Measurements from ENCODE around the gene BRD9.
A peak's percentile ranks its signal among the peaks of the same experiment; 100 is the strongest.
"Not testable (repeated sequence)": the region's sequence is repeated elsewhere in the genome, so short reads cannot be mapped to it uniquely, and the experiment has no call there.

The BRD9 gene

GRCh38 chr5:922436-923280, 30.1 kb upstream of the BRD9 start:
- DNase-seq (ENCODE audit: low read depth in 2 of 2) = no peak

DNA sequence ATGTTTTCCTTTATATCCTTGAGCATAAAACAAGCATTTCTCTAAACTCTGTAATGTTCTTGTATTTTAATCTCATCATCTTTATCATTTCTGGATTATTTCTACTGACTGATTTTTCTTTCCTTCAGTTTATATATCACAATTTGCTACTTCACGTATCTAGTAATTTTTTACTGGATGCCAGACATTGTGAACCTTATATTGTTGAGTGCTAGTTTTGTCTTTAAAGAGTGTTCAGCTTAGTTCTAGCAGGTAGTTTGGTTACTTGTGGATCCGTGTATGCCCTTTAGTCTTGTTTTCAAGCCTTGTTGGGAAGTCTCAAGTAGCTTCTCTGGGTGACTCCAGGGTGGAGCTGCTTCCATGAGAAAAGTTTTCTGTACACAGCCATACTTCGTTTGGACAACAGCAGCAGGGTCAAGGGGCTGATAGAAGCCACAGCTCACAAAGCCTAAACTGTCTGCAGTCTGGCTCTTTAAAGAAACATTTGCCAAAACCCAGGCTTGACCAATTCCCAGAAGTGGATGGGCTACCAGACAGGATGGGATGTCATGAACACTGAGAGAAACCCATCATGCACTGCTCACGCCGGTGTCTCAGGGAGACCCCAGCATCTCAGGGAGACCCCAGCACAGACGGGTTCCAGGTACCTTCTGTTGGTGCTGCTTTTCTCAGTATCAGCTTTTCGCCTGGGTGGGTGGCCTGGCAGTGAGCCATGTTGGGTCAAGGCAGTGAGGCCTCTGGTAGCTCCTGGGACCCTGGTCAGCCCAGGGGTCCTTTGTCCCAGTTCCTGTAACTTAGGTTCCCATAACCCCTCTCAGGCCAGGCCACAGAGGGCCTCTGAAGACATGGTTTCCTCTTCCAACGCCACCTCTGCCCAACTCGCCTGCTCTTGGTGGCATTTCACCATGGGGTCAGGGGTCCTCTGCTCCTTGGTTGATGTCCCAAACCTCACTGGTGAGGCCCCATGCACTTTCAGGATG, 29.1 kb upstream of the BRD9 start:
- DNase-seq (ENCODE audit: low read depth in 2 of 2) = no peak

DNA sequence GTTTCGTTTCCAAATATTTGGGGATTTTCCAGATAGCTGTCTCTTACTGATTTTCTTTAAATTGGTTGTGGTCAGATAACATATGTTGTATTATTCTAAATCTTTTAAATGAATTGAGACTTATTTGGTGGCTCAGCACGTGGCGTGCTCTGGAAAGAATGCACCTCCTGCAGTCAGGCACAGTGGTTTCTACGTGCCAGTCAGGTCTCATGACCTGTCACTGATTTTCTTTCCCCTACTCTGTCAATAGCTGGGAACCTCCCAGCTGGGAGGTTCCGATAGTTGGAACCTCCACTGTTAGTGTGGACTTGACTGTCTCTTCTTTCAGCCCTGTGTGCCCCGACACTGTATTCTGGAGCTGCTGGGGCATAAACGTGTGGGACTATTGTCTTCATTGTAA, 27.7 kb upstream of the BRD9 start:
- DNase-seq (ENCODE audit: low read depth in 2 of 2) = no peak

DNA sequence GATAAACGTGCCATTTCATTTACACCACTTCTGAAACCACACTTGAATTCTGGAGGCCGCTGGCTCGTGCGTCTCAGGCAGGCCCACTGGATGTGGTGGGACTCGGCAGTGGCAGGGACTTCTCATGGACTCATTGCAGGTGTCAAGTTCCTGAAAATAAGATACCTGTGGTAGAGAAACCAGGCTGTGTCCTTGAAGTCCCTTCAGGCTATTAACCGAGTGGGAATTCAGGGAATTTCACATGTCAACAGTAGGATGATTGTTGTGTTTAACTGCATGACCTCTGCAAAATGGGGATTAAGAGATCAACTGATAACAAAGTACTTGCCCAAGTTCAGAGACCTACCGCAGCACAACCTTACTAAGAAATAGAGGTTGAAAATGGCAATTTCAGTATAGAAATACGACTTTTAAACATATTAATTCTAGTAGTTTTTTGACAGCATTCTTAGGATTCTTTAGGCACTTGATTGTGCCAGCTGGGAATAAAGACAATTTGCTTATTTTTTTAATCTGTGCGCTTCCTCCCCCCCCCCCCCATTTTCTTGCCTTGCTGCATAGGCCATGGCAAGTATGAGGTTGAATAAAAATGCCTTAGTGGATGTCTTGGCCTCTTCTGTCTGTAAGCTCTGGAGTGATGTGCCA, 26.9 kb upstream of the BRD9 start:
- DNase-seq (ENCODE audit: low read depth in 2 of 2) = no peak

DNA sequence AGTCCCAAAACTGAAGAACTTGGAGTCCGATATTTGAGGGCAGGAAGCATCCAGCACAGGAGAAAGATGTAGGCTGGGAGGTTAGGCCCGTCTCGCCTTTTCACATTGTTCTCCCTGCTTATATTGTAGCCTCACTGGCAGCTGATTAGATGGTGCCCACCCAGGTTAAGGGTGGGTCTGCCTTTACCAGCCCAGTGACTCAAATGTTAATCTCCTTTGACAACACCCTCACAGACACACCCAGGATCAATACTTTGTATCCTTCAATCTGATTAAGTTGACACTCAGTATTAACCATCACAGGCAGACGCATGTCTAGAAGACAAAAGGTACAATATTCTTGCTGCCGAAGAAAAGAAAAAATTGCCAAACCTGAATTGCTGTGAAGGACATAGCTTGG, 26.1 kb upstream of the BRD9 start:
- DNase-seq (ENCODE audit: low read depth in 2 of 2) = not testable (repeated sequence)

GRCh38 chr5:916441-917293, 24.1 kb upstream of the BRD9 start:
- DNase-seq (ENCODE audit: low read depth in 2 of 2) = no peak

- no peak for DNase-seq (ENCODE audit: low read depth in 2 of 2)
Observed at GRCh38 chr5:915946-916345, 23.3 kb upstream of the BRD9 start.

- DNase-seq (ENCODE audit: low read depth in 2 of 2) = not testable (repeated sequence)
Observed at GRCh38 chr5:915346-915745, 22.7 kb upstream of the BRD9 start.

GRCh38 chr5:914612-915011, 22.0 kb upstream of the BRD9 start:
- DNase-seq (ENCODE audit: low read depth in 2 of 2) = no peak

- no peak for DNase-seq (ENCODE audit: low read depth in 2 of 2)
Observed at GRCh38 chr5:914174-914573, 21.6 kb upstream of the BRD9 start.

- DNase-seq (ENCODE audit: low read depth in 2 of 2) = peak; percentile 41 to 60
Observed at GRCh38 chr5:912280-913091, 19.9 kb upstream of the BRD9 start.

DNA sequence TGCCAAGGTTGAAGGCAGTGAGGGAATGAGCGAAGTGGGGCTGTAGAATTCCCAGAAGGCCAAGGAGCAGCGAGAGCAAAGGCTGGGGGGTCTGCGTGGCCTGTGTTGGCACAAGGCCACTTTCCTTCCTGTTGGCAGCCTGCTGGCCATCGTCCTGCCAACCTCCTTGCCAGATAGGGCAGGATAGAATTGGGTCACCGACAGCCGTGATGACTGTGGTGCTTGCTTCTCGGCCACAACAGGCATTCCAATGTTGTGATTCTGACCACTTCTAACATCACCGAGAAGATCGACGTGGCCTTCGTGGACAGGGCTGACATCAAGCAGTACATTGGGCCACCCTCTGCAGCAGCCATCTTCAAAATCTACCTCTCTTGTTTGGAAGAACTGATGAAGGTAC, 19.0 kb upstream of the BRD9 start:
- DNase-seq (ENCODE audit: low read depth in 2 of 2) = no peak

- no peak for DNase-seq (ENCODE audit: low read depth in 2 of 2)
Observed at GRCh38 chr5:910769-911160, 18.2 kb upstream of the BRD9 start.

DNA sequence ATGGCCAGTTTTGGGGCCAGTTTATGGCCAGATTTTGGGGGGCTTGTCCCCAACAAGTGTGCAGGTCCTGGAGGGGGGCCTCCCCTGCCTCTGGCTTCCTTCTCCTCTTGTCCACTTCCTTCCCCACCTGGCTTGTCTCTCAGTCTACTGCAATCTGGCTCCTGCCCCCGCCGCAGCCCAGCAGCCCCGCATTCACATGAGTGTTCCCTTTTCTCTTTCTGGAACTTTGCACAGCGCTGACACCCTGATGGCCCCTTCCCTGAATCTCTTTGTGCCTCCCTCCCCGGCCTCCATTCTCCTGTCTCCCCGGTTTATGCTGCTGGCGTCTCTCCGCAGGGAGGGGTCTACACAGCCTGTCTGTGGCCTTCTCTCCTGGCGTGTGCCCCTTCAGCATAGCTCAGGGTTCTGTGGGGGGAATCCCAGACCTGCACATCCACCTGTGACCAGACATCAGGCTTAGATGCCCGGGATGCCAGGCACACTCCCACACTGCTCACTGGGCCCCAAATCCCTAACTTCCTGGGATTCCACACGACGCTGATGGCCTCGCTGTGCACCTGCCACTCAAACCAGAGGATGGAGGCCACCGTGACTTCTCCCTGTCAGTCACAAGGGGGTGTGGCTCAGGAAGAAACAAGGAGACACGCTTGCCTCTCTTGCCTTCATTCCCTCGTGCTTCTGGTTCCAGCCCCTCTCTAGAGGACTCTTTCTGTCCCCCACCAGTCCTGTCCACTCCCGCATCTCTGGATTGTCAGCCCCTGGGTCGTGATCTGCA, 17.6 kb upstream of the BRD9 start:
- no peak for DNase-seq (ENCODE audit: low read depth in 2 of 2)

DNA sequence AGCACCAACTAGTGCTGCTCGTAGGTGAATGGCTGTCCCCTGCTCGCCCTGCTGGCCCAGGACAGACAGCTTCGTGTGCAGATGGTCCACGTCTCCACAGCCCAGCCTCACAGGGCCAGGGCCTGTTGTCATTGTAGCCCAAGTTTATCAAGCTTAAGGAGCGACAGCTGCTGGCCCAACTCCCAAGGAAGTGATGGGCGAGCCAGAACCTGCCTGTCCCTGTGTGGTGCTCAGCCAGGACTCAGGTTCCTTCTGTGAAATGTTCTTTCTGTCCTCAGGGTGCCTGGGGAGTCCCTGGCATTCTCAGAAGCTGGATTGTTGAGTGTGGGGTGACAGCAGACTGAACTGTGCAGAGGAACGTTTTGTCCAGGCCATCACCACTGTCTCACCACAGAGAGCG, 16.5 kb upstream of the BRD9 start:
- no peak for DNase-seq (ENCODE audit: low read depth in 2 of 2)

DNA sequence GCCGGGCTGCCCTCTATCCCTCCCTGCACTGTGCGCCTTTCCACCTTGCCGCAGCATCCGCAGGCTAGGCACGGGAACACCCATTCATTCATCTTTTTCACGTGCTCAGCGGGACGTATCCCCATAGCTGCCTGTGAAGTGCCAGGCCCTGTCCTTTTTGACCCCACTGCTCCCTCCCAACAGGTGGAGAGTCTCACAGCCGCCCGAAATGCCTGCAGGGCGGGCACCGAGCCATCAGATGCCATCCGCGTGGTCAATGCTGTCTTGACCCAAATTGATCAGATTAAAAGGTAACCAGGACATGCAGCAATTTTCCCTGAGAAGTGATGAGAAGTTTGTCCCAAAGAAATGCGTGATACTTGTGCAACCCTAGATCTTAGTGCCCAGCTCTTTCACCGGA, 15.6 kb upstream of the BRD9 start:
- DNase-seq (ENCODE audit: low read depth in 2 of 2) = no peak

DNA sequence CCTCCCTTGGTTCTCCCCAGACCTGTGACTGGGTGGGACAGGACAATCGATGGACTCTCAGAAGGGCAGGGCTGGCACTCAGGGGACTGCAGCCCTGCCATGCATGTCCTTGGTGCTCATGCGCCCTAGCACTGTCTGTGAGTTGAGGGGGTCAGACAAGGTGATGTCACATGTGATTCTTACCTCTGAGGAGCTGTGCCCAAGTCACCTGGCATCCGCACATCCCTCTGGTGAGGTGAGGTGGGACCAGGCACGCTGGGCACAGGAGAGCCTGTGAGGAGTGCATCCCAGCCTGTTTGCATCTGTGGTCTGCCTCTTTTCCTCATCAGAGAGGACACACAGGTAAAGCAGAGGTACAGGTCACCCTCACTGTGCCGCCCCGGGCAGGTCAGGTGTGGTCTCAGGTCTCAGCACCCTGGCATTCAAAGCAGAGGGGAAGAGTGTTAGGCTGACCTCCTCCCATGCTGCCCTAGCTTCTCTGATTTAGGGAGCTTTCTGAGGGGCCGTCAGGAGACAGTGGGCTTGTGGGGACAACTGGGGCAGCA, 14.8 kb upstream of the BRD9 start:
- no peak for DNase-seq (ENCODE audit: low read depth in 2 of 2)

DNA sequence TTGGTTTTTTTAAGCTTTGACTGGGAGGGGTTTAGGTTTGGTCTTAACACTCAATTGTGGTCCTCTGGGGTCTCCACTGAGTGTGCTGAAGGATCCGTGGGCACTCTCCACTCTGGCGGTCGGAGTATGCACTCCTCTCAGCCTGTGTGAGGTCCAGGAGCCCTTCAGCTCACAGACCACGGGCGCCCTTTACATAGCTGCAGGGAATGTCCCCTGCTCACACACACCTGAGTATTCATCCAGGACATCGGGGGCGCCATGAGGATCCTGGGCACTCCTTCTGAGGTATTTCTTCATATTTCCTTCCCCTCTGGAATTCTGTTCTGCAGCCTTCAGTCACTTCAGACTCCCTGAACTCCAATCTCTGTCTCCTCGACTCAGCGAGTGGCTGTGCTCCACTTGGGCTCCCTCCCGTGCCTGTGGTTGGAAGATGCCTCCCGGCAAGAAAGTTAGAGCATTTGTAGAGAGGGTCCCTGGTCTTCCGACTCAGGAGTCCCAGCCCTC, 12.6 kb upstream of the BRD9 start:
- no peak for DNase-seq (ENCODE audit: low read depth in 2 of 2)

DNA sequence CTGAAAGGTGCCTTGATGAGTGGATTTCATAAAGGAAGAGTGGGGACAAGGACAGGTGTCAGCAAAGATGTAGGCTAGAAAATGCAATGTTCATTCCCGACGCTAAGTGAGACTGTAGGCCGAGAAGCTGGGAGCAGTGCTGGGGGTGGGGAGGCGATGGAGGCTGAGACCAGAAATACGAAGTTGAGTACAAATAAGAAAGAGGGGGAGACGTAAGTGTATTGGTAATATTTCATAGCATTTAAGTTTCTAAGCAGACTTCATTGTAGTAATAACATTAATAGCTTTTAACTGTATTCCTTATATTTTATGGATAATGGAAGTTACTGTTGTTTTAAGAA, 11.1 kb upstream of the BRD9 start:
- no peak for DNase-seq (ENCODE audit: low read depth in 2 of 2)

Measured in stimulated activated CD4-positive, alpha-beta T cell treated with anti-CD3 and anti-CD28 coated beads, Interleukin-12 subunit alpha, Interleukin-12 subunit beta, amount 100 ng/mL, for 24 hours (primary cell).